Adrenal gland (tissue), 5 donors: ENCODE data around the gene APOL2.

Experiments
- CTCF ChIP-seq, 6 experiments: fragments of 450-650 bp in 4 of 6; fragments of 200-600 bp in 2 of 6; sonication (generic) in 1 of 6; IDR thresholded peaks; 1 replicate in 5 of 6; 2 replicates in 1 of 6; pipeline versions ENCODE4 v1.5.1 to v1.8.0; 2016 to 2021; ENCODE audit warnings: antibody characterized with exemption in 6 of 6, mild to moderate bottlenecking in 2 of 6, moderate library complexity in 1 of 6
- POLR2A ChIP-seq, 2 donors: fragments of 450-650 bp; IDR thresholded peaks; one replicate each; pipeline ENCODE4 v1.6.1; 2017; ENCODE audit warnings: antibody characterized with exemption in 2 of 2, mild to moderate bottlenecking in 2 of 2, moderate library complexity in 1 of 2
- donor health status: DM: no; HTN: no; CAD: no.

GRCh38 chr22:36183446-36183845, 55.9 kb downstream of the APOL2 start:
- TF ChIP-seq CTCF (IDR thresholded peaks at IDR 0.05) (no peak), POLR2A (IDR thresholded peaks at IDR 0.05) (no peak)
